HEK293 (cell line): Measurements from ENCODE around the gene AK5.

Experiments
- CTCF ChIA-PET: fragments of 350-600 bp; formaldehyde crosslinking; extraction: SDS; loops from one replicate; lab custom pipeline; 2021; ENCODE audit warnings: antibody characterized with exemption; lab: Yijun Ruan, JAX
- POLR2A ChIA-PET: fragments of 300-600 bp; formaldehyde crosslinking; extraction: SDS; loops from one replicate; lab custom pipeline; 2020; ENCODE audit warnings: antibody characterized with exemption, inconsistent platforms; lab: Yijun Ruan, JAX
- H3K27ac ChIP-seq: fragments of 200-500 bp; sonication (Bioruptor generic); 2 replicates; pipeline ENCODE4 v1.5.1; 2014; ENCODE audit warnings: low read depth, low read length, control low read depth, inconsistent platforms; ENCODE audit errors: extremely low read depth
- H3K36me3 ChIP-seq, 2 experiments: fragments of 200-500 bp in 1 of 2; sonication (Bioruptor generic) in 1 of 2; 1 replicate in 1 of 2; 2 replicates in 1 of 2; pipeline ENCODE4 v1.5.1; 2014 to 2017; ENCODE audit warnings: inconsistent platforms in 2 of 2, low read length in 2 of 2; ENCODE audit not compliant: control insufficient read depth in 2 of 2, insufficient read depth in 1 of 2
- H3K4me1 ChIP-seq: fragments of 200-500 bp; sonication (Bioruptor generic); 2 replicates; pipeline ENCODE4 v1.5.1; 2014; ENCODE audit warnings: mild to moderate bottlenecking, low read length, inconsistent platforms; ENCODE audit not compliant: control insufficient read depth, insufficient read depth
- H3K4me3 ChIP-seq: 2 replicates; pipeline ENCODE4 v1.5.1; 2011; ENCODE audit warnings: low read depth, mild to moderate bottlenecking, control low read depth, low read length, moderate library complexity
- H3K9me3 ChIP-seq: fragments of 200-500 bp; sonication (Bioruptor generic); 2 replicates; pipeline ENCODE4 v1.5.1; 2014; ENCODE audit warnings: low read depth, low read length, inconsistent platforms; ENCODE audit not compliant: control insufficient read depth, insufficient read depth
- ATF2 ChIP-seq: fragments of 450-650 bp; formaldehyde crosslinking; IDR thresholded peaks from 2 replicates; pipeline ENCODE4 v1.5.1; 2016; ENCODE audit warnings: missing biosample characterization, missing genetic modification characterization, low read depth
- IKZF3 ChIP-seq: fragments of 450-650 bp; IDR thresholded peaks from 2 replicates; pipeline ENCODE4 v1.5.0; 2018; ENCODE audit warnings: missing biosample characterization, mild to moderate bottlenecking, missing genetic modification characterization, moderate library complexity
- KLF16 ChIP-seq: fragments of 450-650 bp; formaldehyde crosslinking; IDR thresholded peaks from 2 replicates; pipeline ENCODE4 v1.5.1; 2017; ENCODE audit warnings: missing biosample characterization, missing genetic modification characterization
- KLF7 ChIP-seq: fragments of 450-650 bp; formaldehyde crosslinking; IDR thresholded peaks from 2 replicates; pipeline ENCODE4 v1.5.1; 2016; ENCODE audit warnings: missing biosample characterization, missing genetic modification characterization, borderline replicate concordance
- MEIS1 ChIP-seq: sonication (generic); formaldehyde crosslinking; IDR thresholded peaks from 2 replicates; pipeline ENCODE4 v1.8.1; 2022; ENCODE audit warnings: missing genetic modification reagents, mild to moderate bottlenecking, borderline replicate concordance
- PBX3 ChIP-seq: sonication (generic); formaldehyde crosslinking; IDR thresholded peaks from 2 replicates; pipeline ENCODE4 v1.8.1; 2022; ENCODE audit warnings: mild to moderate bottlenecking, moderate library complexity, missing genetic modification reagents
- SP3 ChIP-seq: fragments of 450-650 bp; formaldehyde crosslinking; IDR thresholded peaks from 2 replicates; pipeline ENCODE4 v1.5.1; 2016; ENCODE audit warnings: missing biosample characterization, missing genetic modification characterization
- ZBTB11 ChIP-seq: fragments of 450-650 bp; formaldehyde crosslinking; conservative IDR thresholded peaks from 2 replicates; pipeline ENCODE4 v1.5.1; 2016; ENCODE audit warnings: low read depth, missing biosample characterization, missing genetic modification characterization
- ZBTB8A ChIP-seq: fragments of 450-650 bp; formaldehyde crosslinking; IDR thresholded peaks from 2 replicates; pipeline ENCODE4 v1.5.1; 2016; ENCODE audit warnings: missing biosample characterization, missing genetic modification characterization
- ZFP37 ChIP-seq: fragments of 450-650 bp; formaldehyde crosslinking; IDR thresholded peaks from 2 replicates; pipeline ENCODE4 v1.5.1; 2016; ENCODE audit warnings: missing biosample characterization, missing genetic modification characterization
- ZNF169 ChIP-seq: fragments of 450-650 bp; formaldehyde crosslinking; IDR thresholded peaks from 2 replicates; pipeline ENCODE4 v1.5.1; 2016; ENCODE audit warnings: missing biosample characterization, missing genetic modification characterization
- ZNF335 ChIP-seq: fragments of 450-650 bp; formaldehyde crosslinking; conservative IDR thresholded peaks from 2 replicates; pipeline ENCODE4 v1.5.1; 2016; ENCODE audit warnings: missing biosample characterization, missing genetic modification characterization
- ZNF341 ChIP-seq: fragments of 450-650 bp; formaldehyde crosslinking; IDR thresholded peaks from 2 replicates; pipeline ENCODE4; 2016; ENCODE audit warnings: low read depth, missing biosample characterization, missing genetic modification characterization
- ZNF398 ChIP-seq: fragments of 450-650 bp; formaldehyde crosslinking; IDR thresholded peaks from 2 replicates; pipeline ENCODE4 v1.5.1; 2017; ENCODE audit warnings: missing biosample characterization, missing genetic modification characterization
- ZNF433 ChIP-seq: fragments of 450-650 bp; formaldehyde crosslinking; IDR thresholded peaks from 2 replicates; pipeline ENCODE4 v1.5.1; 2016; ENCODE audit warnings: missing biosample characterization, missing genetic modification characterization, low read depth
- ZNF48 ChIP-seq: fragments of 450-650 bp; formaldehyde crosslinking; IDR thresholded peaks from 2 replicates; pipeline ENCODE4 v1.5.1; 2016; ENCODE audit warnings: missing biosample characterization, missing genetic modification characterization
- ZNF529 ChIP-seq: fragments of 450-650 bp; formaldehyde crosslinking; IDR thresholded peaks from 2 replicates; pipeline ENCODE4 v1.5.1; 2017; ENCODE audit warnings: missing genetic modification characterization, missing biosample characterization; ENCODE audit not compliant: insufficient replicate concordance
- ZNF580 ChIP-seq: fragments of 450-650 bp; formaldehyde crosslinking; IDR thresholded peaks from 2 replicates; pipeline ENCODE4 v1.5.1; 2016; ENCODE audit warnings: missing biosample characterization, missing genetic modification characterization
- ZNF623 ChIP-seq: fragments of 450-650 bp; formaldehyde crosslinking; IDR thresholded peaks from 2 replicates; pipeline ENCODE4 v1.5.1; 2016; ENCODE audit warnings: missing biosample characterization, missing genetic modification characterization
- ZNF658 ChIP-seq: fragments of 450-650 bp; formaldehyde crosslinking; IDR thresholded peaks from 2 replicates; pipeline ENCODE4; 2016; ENCODE audit warnings: missing biosample characterization, missing genetic modification characterization
- ZNF843 ChIP-seq: fragments of 450-650 bp; formaldehyde crosslinking; IDR thresholded peaks from 2 replicates; pipeline ENCODE4 v1.5.1; 2016; ENCODE audit warnings: missing biosample characterization, missing genetic modification characterization

Gene AK5

GRCh38 chr1:77292551-77292950 is 10.7 kb downstream of the AK5 start:
- no peak for TF ChIP-seq ATF2 (tag by site-specific recombination)
- TF ChIP-seq ZBTB11 (tag by site-specific recombination) = no peak
- TF ChIP-seq, all 188 proteins: peak for 0
- no peak overlapping the region for H3K27ac ChIP-seq
- ChIA-PET POLR2A (interaction anchor here (0.6 kb wide), 1 partner anchor 862 kb away, joined by 6 read pairs; no protein-coding TSS in a partner anchor), CTCF (no interaction called here)
- H3K4me1 ChIP-seq = no peaks in the 10 kb centered on the region
- H3K9me3 ChIP-seq = no peaks in the 10 kb centered on the region
- no peaks in the 10 kb centered on the region for H3K36me3 ChIP-seq
- H3K4me3 ChIP-seq = no peak overlapping the region

- Histone ChIP-seq H3K9me3 (no peaks in the 10 kb centered on the region; the same call in 1 of the 2 replicates), H3K4me3 (no peak overlapping the region), H3K4me1 (no peaks in the 10 kb centered on the region), H3K36me3 (no peaks in the 10 kb centered on the region), H3K27ac (no peak overlapping the region)
- CTCF ChIA-PET = no interaction called here
- POLR2A ChIA-PET = no interaction called here
- no peak for TF ChIP-seq ZNF623 (tag by site-specific recombination)
- TF ChIP-seq PBX3 (CRISPR knock-in tag) = no peak
- no peak for TF ChIP-seq ZNF433
- TF ChIP-seq, all 188 proteins: peak for 0
These were observed 18.7 kb downstream of the AK5 start for GRCh38 chr1:77300566-77300965.

- H3K36me3 ChIP-seq = no peaks in the 10 kb centered on the region
- TF ChIP-seq ZNF843 (no peak), ZNF48 (no peak), ZNF341 (no peak), KLF16 (tag by site-specific recombination) (no peak), ZBTB8A (tag by site-specific recombination) (no peak), ZNF169 (tag by site-specific recombination) (no peak), IKZF3 (tag by site-specific recombination) (no peak), KLF7 (tag by site-specific recombination) (no peak), ZNF529 (no peak), MEIS1 (CRISPR knock-in tag) (no peak), SP3 (no peak), ZNF398 (no peak), ZNF580 (tag by site-specific recombination) (no peak), ZNF658 (tag by site-specific recombination) (no peak), ZFP37 (tag by site-specific recombination) (no peak), ZNF335 (no peak)
- TF ChIP-seq, all 188 proteins: peak for 0
- CTCF ChIA-PET = interaction anchor here (0.7 kb wide), 1 partner anchor 947 kb away, joined by 3 read pairs; no protein-coding TSS in a partner anchor
- POLR2A ChIA-PET = no interaction called here
- no peak overlapping the region for H3K27ac ChIP-seq
- no peak overlapping the region for H3K4me3 ChIP-seq
- H3K4me1 ChIP-seq = no peaks in the 10 kb centered on the region
- no peaks in the 10 kb centered on the region; the same call in 1 of the 2 replicates for H3K9me3 ChIP-seq
These were observed 21.6 kb downstream of the AK5 start for GRCh38 chr1:77303387-77303786.
